Right atrium auricular region (tissue), 2 donors: ENCODE data around the gene ATXN1. TPM values are rescaled to one million over a fixed set of nuclear protein-coding genes. Genes with fewer than 3 reads are reported as not detected.

ENCODE experiments used
- DNase-seq: peaks from one replicate; pipeline ENCODE4 v3.0.0-alpha.2; 2019; ENCODE audit warnings: low spot score
- H3K27ac ChIP-seq, 2 donors: fragments of 200-600 bp; sonication (generic); 1 replicate in 1 of 2; 2 replicates in 1 of 2; pipeline ENCODE4 v1.5.1; 2016 to 2019
- H3K27me3 ChIP-seq, 2 donors: fragments of 200-600 bp; sonication (generic); one replicate each; pipeline versions ENCODE4 v1.5.1 to v1.6.0; 2017 to 2019
- H3K36me3 ChIP-seq: fragments of 200-600 bp; sonication (generic); one replicate; pipeline ENCODE4 v1.5.1; 2016
- H3K4me1 ChIP-seq, 2 donors: fragments of 200-600 bp; sonication (generic); one replicate each; pipeline versions ENCODE4 v1.5.1 to v1.6.0; 2017 to 2019
- H3K4me3 ChIP-seq, 2 donors: fragments of 200-600 bp; sonication (generic); 1 replicate in 1 of 2; 2 replicates in 1 of 2; pipeline ENCODE4 v1.5.1; 2017 to 2019; ENCODE audit warnings: mild to moderate bottlenecking in 1 of 2, moderate library complexity in 1 of 2
- H3K9me3 ChIP-seq, 2 donors: fragments of 200-600 bp; sonication (generic); one replicate each; pipeline ENCODE4 v1.5.1; 2019
- total RNA-seq, 2 donors: library from RNA; depleted of rRNA; stranded (reverse); fragments of >200 nt; gene quantifications; one replicate each; pipeline ENCODE4 v1.1.0, GENCODE V29; 2016
- TF ChIP-seq, protein P1 (sequence below), 2 donors: fragments of 200-600 bp; sonication (generic); IDR thresholded peaks; one replicate each; pipeline ENCODE4 v1.5.1; 2019; ENCODE audit warnings: antibody characterized with exemption in 2 of 2

ATXN1 gene
- total RNA-seq, 2 donors from 2014 or later = 41.8 to 62.0 TPM

DNA sequence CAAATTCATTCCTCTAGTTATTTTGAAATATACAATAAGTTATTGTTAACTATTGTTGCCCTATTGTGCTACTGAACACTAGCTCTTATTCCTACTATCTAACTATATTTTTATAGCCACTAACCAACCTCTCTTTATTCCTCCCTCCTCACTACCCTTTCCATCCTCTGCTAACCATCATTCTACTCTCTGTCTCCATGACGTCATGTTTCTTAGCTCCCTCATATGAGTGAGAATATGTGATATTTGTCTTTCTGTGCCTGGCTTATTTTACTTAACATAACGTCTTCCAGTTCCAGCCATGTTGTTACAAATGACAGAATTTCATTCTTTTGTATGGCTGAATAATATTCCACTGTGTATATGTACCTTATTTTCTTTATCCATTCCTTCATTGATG lies 95.3 kb downstream of the ATXN1 start:
- Histone ChIP-seq H3K9me3 (peaks cover 0 to 7% of the 10 kb centered on the region in 2 donors), H3K27me3 (no peaks in the 10 kb centered on the region), H3K36me3 (no peaks in the 10 kb centered on the region), H3K4me1 (peaks cover 0 to 22% of the 10 kb centered on the region in 2 donors), H3K4me3 (no peak overlapping the region), H3K27ac (no peak overlapping the region)
- DNase-seq = no peak
- TF ChIP-seq, protein P1, sequence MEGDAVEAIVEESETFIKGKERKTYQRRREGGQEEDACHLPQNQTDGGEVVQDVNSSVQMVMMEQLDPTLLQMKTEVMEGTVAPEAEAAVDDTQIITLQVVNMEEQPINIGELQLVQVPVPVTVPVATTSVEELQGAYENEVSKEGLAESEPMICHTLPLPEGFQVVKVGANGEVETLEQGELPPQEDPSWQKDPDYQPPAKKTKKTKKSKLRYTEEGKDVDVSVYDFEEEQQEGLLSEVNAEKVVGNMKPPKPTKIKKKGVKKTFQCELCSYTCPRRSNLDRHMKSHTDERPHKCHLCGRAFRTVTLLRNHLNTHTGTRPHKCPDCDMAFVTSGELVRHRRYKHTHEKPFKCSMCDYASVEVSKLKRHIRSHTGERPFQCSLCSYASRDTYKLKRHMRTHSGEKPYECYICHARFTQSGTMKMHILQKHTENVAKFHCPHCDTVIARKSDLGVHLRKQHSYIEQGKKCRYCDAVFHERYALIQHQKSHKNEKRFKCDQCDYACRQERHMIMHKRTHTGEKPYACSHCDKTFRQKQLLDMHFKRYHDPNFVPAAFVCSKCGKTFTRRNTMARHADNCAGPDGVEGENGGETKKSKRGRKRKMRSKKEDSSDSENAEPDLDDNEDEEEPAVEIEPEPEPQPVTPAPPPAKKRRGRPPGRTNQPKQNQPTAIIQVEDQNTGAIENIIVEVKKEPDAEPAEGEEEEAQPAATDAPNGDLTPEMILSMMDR (IDR thresholded peaks at IDR 0.05) = no peak

DNA sequence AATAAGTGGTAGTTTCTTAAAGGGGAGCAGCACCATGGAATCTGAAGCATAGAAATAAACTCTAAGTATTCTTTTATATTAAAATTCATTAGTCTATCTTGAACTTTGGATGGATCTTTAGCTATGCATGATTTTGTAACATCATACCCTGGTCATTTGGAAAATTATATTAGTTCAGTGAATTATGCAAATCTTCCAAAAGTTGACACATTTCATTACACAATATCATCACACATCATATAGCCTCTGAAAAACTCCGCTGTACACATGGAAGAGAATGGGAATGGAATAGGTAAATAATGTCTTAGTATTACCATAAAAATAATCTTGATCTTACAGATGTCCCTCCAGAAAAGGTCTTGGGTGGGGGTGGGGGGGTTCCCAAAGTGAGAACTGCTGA lies 96.1 kb downstream of the ATXN1 start:
- no peak overlapping the region for H3K4me3 ChIP-seq
- H3K27me3 ChIP-seq = no peaks in the 10 kb centered on the region
- DNase-seq = no peak
- TF ChIP-seq, protein P1 (IDR thresholded peaks at IDR 0.05) = no peak
- peaks cover 0 to 14% of the 10 kb centered on the region in 2 donors for H3K4me1 ChIP-seq
- no peaks in the 10 kb centered on the region for H3K36me3 ChIP-seq
- no peak overlapping the region for H3K27ac ChIP-seq
- H3K9me3 ChIP-seq = peaks cover 0 to 7% of the 10 kb centered on the region in 2 donors

DNA sequence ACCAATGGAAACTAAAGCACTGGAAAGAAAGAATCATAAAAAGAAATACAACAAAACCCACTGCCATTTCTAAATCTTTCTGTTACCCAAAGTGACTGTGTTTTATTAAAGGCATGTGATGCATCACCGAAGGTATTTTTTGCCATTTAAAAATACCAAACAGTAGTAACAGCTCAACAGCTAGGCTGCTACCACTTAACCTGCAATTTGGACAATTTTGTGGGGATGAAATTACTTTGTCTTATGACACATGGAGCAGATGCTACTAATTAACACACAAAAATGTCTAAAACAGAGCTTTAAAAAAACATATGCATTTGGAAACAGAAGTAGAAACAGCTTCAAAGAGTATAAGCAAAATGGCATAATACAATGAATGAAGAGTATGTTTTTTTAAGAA lies 97.4 kb downstream of the ATXN1 start:
- Histone ChIP-seq H3K27me3 (no peaks in the 10 kb centered on the region), H3K36me3 (no peaks in the 10 kb centered on the region), H3K4me3 (no peak overlapping the region), H3K4me1 (peaks cover 0 to 13% of the 10 kb centered on the region in 2 donors), H3K27ac (no peak overlapping the region), H3K9me3 (peaks cover 0 to 7% of the 10 kb centered on the region in 2 donors)
- TF ChIP-seq, protein P1 (IDR thresholded peaks at IDR 0.05) = no peak
- DNase-seq = no peak

DNA sequence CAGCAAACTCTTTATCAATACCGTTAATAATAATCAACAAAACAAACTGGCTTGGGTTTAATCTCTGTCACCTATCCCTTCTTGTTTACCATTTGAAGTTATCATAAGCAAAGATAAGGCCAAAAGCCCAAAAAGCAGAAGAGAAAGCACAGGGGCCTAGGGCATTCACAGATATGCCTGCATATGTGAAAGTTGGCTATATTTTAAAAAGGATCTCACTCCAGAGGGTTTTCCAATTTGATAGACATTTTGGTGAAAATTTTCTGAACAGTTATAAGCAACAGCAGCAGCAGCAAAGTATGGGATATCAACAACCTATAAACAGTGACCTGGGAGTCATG lies 101.1 kb downstream of the ATXN1 start:
- Histone ChIP-seq H3K27ac (no peak overlapping the region), H3K27me3 (no peaks in the 10 kb centered on the region), H3K9me3 (peaks cover 0 to 7% of the 10 kb centered on the region in 2 donors), H3K36me3 (no peaks in the 10 kb centered on the region), H3K4me3 (no peak overlapping the region), H3K4me1 (peaks cover 0 to 13% of the 10 kb centered on the region in 2 donors)
- DNase-seq = no peak
- TF ChIP-seq, protein P1 (IDR thresholded peaks at IDR 0.05) = no peak

DNA sequence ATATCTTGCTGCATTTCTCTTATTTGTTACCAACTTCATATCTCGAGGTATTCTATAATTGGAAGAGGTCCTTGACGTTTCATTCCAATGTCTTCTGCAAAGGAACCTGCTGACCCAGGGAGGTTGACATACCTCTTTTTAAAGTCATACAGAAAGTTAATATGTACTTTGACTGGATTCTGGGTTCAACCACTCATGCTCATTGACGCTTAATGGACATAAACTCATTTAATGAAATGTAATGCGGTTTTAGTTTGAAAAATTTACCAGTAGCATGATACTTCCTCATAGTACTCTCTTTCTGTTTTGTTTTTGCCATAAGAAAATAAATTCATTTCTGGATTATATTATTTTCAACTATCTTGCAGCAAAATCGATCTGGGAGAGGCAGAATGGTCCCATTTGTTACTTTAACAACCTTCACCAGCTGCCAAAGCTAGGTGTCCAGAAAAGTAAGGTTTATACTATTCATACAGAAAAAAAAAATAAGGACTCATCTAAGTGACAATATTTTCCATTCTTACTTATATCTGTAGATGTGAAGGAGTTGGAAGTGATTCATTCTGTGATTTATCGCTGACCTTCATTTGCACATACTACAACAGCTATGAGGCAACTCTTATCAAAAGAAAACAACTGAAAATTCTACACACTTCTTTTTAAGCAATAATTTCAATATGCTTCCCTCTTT lies 101.6 kb downstream of the ATXN1 start:
- H3K4me3 ChIP-seq = no peak overlapping the region
- no peaks in the 10 kb centered on the region for H3K27me3 ChIP-seq
- H3K36me3 ChIP-seq = peaks cover 5% of the 10 kb centered on the region
- peaks cover 0 to 7% of the 10 kb centered on the region in 2 donors for H3K9me3 ChIP-seq
- no peak for DNase-seq
- TF ChIP-seq, protein P1 (IDR thresholded peaks at IDR 0.05) = no peak
- H3K4me1 ChIP-seq = peaks cover 0 to 13% of the 10 kb centered on the region in 2 donors
- H3K27ac ChIP-seq = no peak overlapping the region
